ENCODE results near the gene TMEM98. TPM values are rescaled to one million over a fixed set of nuclear protein-coding genes. Genes with fewer than 3 reads are reported as not detected.
"Not testable (repeated sequence)": the region's sequence is repeated elsewhere in the genome, so short reads cannot be mapped to it uniquely, and the experiment has no call there.

TMEM98 gene
- total RNA-seq, 1 donor from 2014 or later = 12.2 TPM

- intact Hi-C loops (cut with micrococcal nuclease) = no loop called here
Measured at GRCh38 chr17:32980230-32980629, 52.3 kb downstream of the TMEM98 start.

- intact Hi-C loops (cut with micrococcal nuclease) = not testable (repeated sequence)
Measured at GRCh38 chr17:32981611-32982010, 53.7 kb downstream of the TMEM98 start.

- intact Hi-C loops (cut with micrococcal nuclease) = no loop called here
Measured at GRCh38 chr17:32985050-32985756, 57.2 kb downstream of the TMEM98 start.

GRCh38 chr17:32987453-32987805 is 59.5 kb downstream of the TMEM98 start:
- intact Hi-C loops (cut with micrococcal nuclease) = not testable (repeated sequence)

GRCh38 chr17:32987868-32988267 is 59.9 kb downstream of the TMEM98 start:
- intact Hi-C loops (cut with micrococcal nuclease) = not testable (repeated sequence)

- intact Hi-C loops (cut with micrococcal nuclease) = no loop called here
Measured at GRCh38 chr17:32988481-32989101, 60.6 kb downstream of the TMEM98 start.

GRCh38 chr17:32992321-32993033 is 64.5 kb downstream of the TMEM98 start:
- intact Hi-C loops (cut with micrococcal nuclease) = no loop called here

- intact Hi-C loops (cut with micrococcal nuclease) = no loop called here
Measured at GRCh38 chr17:32993977-32994376, 66.0 kb downstream of the TMEM98 start.

Other genes with a start within 250 kb of the TMEM98 start
- 6.6 and 9.3 TPM in 2 replicates for gene MYO1D, start 51.0 kb upstream of the TMEM98 start, total RNA-seq
- gene SPACA3, start 63.7 kb downstream of the TMEM98 start, total RNA-seq = not detected in 2 replicates

Measured in T-helper 2 cell treated with Interferon-gamma antibody and Interleukin-4, amounts not matched to agents 100 ng/mL and 5 ng/mL, for 36 hours (primary cell).